K562 (cell line): ENCODE measurements around the gene SLC4A5. TPM values are rescaled to one million over a fixed set of nuclear protein-coding genes. Genes with fewer than 3 reads are reported as not detected.
A peak's percentile ranks its signal among the peaks of the same experiment; 100 is the strongest.

Experiments used
- BHLHE40 ChIP-seq: IDR thresholded peaks from 2 replicates; pipeline ENCODE4 v1.6.1; 2011; ENCODE audit warnings: low read length, improper control_type of control experiment
- CBFA2T3 ChIP-seq: fragments of 450-650 bp; IDR thresholded peaks from 2 replicates; pipeline ENCODE4 v1.6.1; 2017
- HDAC3 ChIP-seq: fragments of 450-650 bp; IDR thresholded peaks from 2 replicates; pipeline ENCODE4 v1.6.1; 2018; ENCODE audit warnings: borderline replicate concordance, mild to moderate bottlenecking, moderate library complexity; ENCODE audit not compliant: partially characterized antibody
- JUN ChIP-seq, 2 experiments: sonication (generic) in 1 of 2; formaldehyde crosslinking in 1 of 2; IDR thresholded peaks; 2 replicates each; pipeline versions ENCODE4 v1.6.1 to v1.8.0; 2012 to 2022; ENCODE audit warnings: borderline replicate concordance in 2 of 2, mild to moderate bottlenecking in 2 of 2, improper control_type of control experiment in 1 of 2, low read depth in 1 of 2, low read length in 1 of 2, missing genetic modification reagents in 1 of 2
- NFRKB ChIP-seq: fragments of 450-650 bp; IDR thresholded peaks from 2 replicates; pipeline ENCODE4 v1.6.1; 2016; ENCODE audit warnings: low read depth
- NRF1 ChIP-seq, 2 experiments: fragments of 450-650 bp; IDR thresholded peaks in 1 of 2; conservative IDR thresholded peaks in 1 of 2; 2 replicates each; pipeline ENCODE4 v1.6.1; 2014; ENCODE audit warnings: mild to moderate bottlenecking in 2 of 2
- RB1 ChIP-seq: fragments of 450-650 bp; IDR thresholded peaks from 2 replicates; pipeline ENCODE4 v1.6.1; 2017; ENCODE audit warnings: low read depth, mild to moderate bottlenecking
- TAF15 ChIP-seq: fragments of 200-400 bp; formaldehyde crosslinking; IDR thresholded peaks from 2 replicates; pipeline ENCODE4 v1.6.1; 2017; ENCODE audit warnings: mild to moderate bottlenecking, low read depth, low read length, moderate library complexity
- TOE1 ChIP-seq, 2 experiments: fragments of 450-650 bp in 1 of 2; sonication (generic) in 1 of 2; formaldehyde crosslinking in 1 of 2; IDR thresholded peaks; 2 replicates each; pipeline versions ENCODE4 v1.7.1 to v1.8.0; 2016 to 2022; ENCODE audit warnings: borderline replicate concordance in 2 of 2, mild to moderate bottlenecking in 2 of 2, antibody characterized with exemption in 1 of 2, inconsistent platforms in 1 of 2, low read depth in 1 of 2, missing genetic modification reagents in 1 of 2, moderate library complexity in 1 of 2
- ZBTB17 ChIP-seq: fragments of 450-650 bp; formaldehyde crosslinking; IDR thresholded peaks from 2 replicates; pipeline ENCODE4 v1.4.0; 2020; ENCODE audit warnings: mild to moderate bottlenecking
- ZNF57 ChIP-seq: fragments of 450-650 bp; formaldehyde crosslinking; IDR thresholded peaks from 2 replicates; pipeline ENCODE4 v1.4.0; 2020; ENCODE audit warnings: mild to moderate bottlenecking, moderate library complexity
- ZNF668 ChIP-seq: fragments of 250-450 bp; sonication (Bioruptor Pico); IDR thresholded peaks from 2 replicates; pipeline ENCODE4 v1.8.0; 2022; ENCODE audit warnings: mild to moderate bottlenecking, inconsistent platforms
- ZNF780A ChIP-seq: fragments of 250-450 bp; sonication (Bioruptor Pico); IDR thresholded peaks from 2 replicates; pipeline ENCODE4 v1.5.0; 2021; ENCODE audit warnings: mild to moderate bottlenecking
- polyA plus RNA-seq, 8 experiments: library from polyadenylated mRNA; depleted of rRNA in 4 of 8; stranded (reverse) in 5 of 8; unstranded in 3 of 8; fragments of >200 nt; fragmentation: Nextera tagmentation in 2 of 8; fragmentation: Illumina TruSeq in 1 of 8; extraction: Ambion mirVana in 2 of 8; extraction: Trizol in 1 of 8; gene quantifications; 2 replicates each; pipeline versions ENCODE4 v1.2.1 to v1.2.3, GENCODE V29; 2011 to 2014; ENCODE audit warnings: inconsistent platforms in 1 of 8, missing spikeins in 1 of 8
- total RNA-seq, 7 experiments: library from RNA; depleted of rRNA in 6 of 7; stranded (reverse); fragments of >200 nt in 6 of 7; fragmentation: Illumina TruSeq in 2 of 7; extraction: Trizol in 2 of 7; gene quantifications; 2 replicates each; pipeline versions ENCODE4 v1.2.1 to v1.2.3, GENCODE V29; 2011 to 2021; ENCODE audit warnings: low replicate concordance in 1 of 7
- TF ChIP-seq, protein P1 (sequence below): fragments of 450-650 bp; formaldehyde crosslinking; IDR thresholded peaks from 2 replicates; pipeline ENCODE4 v1.4.0; 2020; ENCODE audit warnings: mild to moderate bottlenecking, mixed read lengths
- TF ChIP-seq, protein P2 (sequence below): sonication (generic); formaldehyde crosslinking; IDR thresholded peaks from 2 replicates; pipeline ENCODE4 v1.8.0; 2023; ENCODE audit warnings: missing genetic modification reagents, mild to moderate bottlenecking, borderline replicate concordance
- TF ChIP-seq, protein P3 (sequence below): fragments of 450-650 bp; formaldehyde crosslinking; IDR thresholded peaks from 2 replicates; pipeline ENCODE4 v1.4.0; 2020; ENCODE audit warnings: mild to moderate bottlenecking, moderate library complexity
- TF ChIP-seq, protein P4 (sequence below): IDR thresholded peaks from 2 replicates; pipeline ENCODE4 v1.6.1; 2011; ENCODE audit warnings: borderline replicate concordance, low read depth, mild to moderate bottlenecking, moderate library complexity, low read length; ENCODE audit not compliant: insufficient read depth, poor library complexity, severe bottlenecking

The SLC4A5 gene
- total and polyA plus RNA-seq, 9 of the 15 experiments (the other 6 are each of a cell fraction or from before 2014, with no cell fraction given) = 0.03 to 0.77 (median 0.14) TPM; not detected in 1

DNA sequence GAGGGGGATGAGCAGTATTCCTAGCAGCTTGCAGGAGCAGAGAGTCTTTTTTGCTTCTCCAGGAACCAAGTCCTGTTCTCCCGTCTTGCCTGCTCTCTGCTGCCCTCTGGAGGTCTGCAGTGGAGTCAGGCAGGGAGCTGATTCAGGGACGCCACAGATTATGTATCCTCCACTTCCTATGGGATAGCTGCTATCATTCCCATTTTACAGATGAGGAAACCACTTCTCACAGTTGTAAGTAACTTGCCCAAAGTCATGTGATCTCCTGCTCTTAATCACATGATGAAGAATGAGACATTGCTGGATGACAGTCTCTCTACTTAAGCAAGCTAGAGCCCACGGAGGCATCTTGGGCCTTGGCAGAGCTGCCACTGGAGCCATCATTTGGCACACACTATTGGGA is 8.3 kb downstream of the SLC4A5 start (continued):
- no peak for TF ChIP-seq ZNF668 (CRISPR knock-in tag)
- no peak for TF ChIP-seq ZNF57 (CRISPR knock-in tag)
- no peak for TF ChIP-seq NRF1 (conservative IDR thresholded peaks at IDR 0.05 in 1 of 2, IDR thresholded peaks at IDR 0.05 in 1 of 2)
- TF ChIP-seq, protein P1, sequence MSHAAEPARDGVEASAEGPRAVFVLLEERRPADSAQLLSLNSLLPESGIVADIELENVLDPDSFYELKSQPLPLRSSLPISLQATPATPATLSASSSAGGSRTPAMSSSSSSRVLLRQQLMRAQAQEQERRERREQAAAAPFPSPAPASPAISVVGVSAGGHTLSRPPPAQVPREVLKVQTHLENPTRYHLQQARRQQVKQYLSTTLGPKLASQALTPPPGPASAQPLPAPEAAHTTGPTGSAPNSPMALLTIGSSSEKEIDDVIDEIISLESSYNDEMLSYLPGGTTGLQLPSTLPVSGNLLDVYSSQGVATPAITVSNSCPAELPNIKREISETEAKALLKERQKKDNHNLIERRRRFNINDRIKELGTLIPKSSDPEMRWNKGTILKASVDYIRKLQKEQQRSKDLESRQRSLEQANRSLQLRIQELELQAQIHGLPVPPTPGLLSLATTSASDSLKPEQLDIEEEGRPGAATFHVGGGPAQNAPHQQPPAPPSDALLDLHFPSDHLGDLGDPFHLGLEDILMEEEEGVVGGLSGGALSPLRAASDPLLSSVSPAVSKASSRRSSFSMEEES = peak; percentile 93
- no peak for TF ChIP-seq ZBTB17 (CRISPR knock-in tag)
- TF ChIP-seq, protein P2, sequence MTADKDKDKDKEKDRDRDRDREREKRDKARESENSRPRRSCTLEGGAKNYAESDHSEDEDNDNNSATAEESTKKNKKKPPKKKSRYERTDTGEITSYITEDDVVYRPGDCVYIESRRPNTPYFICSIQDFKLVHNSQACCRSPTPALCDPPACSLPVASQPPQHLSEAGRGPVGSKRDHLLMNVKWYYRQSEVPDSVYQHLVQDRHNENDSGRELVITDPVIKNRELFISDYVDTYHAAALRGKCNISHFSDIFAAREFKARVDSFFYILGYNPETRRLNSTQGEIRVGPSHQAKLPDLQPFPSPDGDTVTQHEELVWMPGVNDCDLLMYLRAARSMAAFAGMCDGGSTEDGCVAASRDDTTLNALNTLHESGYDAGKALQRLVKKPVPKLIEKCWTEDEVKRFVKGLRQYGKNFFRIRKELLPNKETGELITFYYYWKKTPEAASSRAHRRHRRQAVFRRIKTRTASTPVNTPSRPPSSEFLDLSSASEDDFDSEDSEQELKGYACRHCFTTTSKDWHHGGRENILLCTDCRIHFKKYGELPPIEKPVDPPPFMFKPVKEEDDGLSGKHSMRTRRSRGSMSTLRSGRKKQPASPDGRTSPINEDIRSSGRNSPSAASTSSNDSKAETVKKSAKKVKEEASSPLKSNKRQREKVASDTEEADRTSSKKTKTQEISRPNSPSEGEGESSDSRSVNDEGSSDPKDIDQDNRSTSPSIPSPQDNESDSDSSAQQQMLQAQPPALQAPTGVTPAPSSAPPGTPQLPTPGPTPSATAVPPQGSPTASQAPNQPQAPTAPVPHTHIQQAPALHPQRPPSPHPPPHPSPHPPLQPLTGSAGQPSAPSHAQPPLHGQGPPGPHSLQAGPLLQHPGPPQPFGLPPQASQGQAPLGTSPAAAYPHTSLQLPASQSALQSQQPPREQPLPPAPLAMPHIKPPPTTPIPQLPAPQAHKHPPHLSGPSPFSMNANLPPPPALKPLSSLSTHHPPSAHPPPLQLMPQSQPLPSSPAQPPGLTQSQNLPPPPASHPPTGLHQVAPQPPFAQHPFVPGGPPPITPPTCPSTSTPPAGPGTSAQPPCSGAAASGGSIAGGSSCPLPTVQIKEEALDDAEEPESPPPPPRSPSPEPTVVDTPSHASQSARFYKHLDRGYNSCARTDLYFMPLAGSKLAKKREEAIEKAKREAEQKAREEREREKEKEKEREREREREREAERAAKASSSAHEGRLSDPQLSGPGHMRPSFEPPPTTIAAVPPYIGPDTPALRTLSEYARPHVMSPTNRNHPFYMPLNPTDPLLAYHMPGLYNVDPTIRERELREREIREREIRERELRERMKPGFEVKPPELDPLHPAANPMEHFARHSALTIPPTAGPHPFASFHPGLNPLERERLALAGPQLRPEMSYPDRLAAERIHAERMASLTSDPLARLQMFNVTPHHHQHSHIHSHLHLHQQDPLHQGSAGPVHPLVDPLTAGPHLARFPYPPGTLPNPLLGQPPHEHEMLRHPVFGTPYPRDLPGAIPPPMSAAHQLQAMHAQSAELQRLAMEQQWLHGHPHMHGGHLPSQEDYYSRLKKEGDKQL = no peak
- TF ChIP-seq, protein P3, sequence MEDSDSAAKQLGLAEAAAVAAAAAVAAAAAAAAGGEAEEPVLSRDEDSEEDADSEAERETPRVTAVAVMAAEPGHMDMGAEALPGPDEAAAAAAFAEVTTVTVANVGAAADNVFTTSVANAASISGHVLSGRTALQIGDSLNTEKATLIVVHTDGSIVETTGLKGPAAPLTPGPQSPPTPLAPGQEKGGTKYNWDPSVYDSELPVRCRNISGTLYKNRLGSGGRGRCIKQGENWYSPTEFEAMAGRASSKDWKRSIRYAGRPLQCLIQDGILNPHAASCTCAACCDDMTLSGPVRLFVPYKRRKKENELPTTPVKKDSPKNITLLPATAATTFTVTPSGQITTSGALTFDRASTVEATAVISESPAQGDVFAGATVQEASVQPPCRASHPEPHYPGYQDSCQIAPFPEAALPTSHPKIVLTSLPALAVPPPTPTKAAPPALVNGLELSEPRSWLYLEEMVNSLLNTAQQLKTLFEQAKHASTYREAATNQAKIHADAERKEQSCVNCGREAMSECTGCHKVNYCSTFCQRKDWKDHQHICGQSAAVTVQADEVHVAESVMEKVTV (CRISPR knock-in tag) = peak; percentile 41; the same call in 1 of the 2 replicates
- TF ChIP-seq, protein P4, sequence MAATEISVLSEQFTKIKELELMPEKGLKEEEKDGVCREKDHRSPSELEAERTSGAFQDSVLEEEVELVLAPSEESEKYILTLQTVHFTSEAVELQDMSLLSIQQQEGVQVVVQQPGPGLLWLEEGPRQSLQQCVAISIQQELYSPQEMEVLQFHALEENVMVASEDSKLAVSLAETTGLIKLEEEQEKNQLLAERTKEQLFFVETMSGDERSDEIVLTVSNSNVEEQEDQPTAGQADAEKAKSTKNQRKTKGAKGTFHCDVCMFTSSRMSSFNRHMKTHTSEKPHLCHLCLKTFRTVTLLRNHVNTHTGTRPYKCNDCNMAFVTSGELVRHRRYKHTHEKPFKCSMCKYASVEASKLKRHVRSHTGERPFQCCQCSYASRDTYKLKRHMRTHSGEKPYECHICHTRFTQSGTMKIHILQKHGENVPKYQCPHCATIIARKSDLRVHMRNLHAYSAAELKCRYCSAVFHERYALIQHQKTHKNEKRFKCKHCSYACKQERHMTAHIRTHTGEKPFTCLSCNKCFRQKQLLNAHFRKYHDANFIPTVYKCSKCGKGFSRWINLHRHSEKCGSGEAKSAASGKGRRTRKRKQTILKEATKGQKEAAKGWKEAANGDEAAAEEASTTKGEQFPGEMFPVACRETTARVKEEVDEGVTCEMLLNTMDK = peak; percentile 27
- TF ChIP-seq JUN (IDR thresholded peaks at IDR 0.05; ENCODE audit: borderline replicate concordance, low read depth, low read length) = no peak
- no peak for TF ChIP-seq JUN (CRISPR knock-in tag; IDR thresholded peaks at IDR 0.05; ENCODE audit: borderline replicate concordance)
- TF ChIP-seq NFRKB = no peak
- TF ChIP-seq ZNF780A (CRISPR knock-in tag) = no peak
- TF ChIP-seq BHLHE40 = 0 out of 2 replicates have a peak, but pooled peaks have one; percentile 11
- TF ChIP-seq TOE1 (IDR thresholded peaks at IDR 0.05; ENCODE audit: borderline replicate concordance) = peak; percentile 44; the same call in 1 of the 2 replicates
- no peak for TF ChIP-seq TOE1 (CRISPR knock-in tag; IDR thresholded peaks at IDR 0.05; ENCODE audit: borderline replicate concordance, low read depth)
- no peak for TF ChIP-seq HDAC3
- TF ChIP-seq TAF15 = no peak
- 0 out of 2 replicates have a peak, but pooled peaks have one; percentile 13 for TF ChIP-seq RB1
- TF ChIP-seq CBFA2T3 = no peak
